Measurements from ENCODE around the gene CYP46A1. TPM values are rescaled to one million over a fixed set of nuclear protein-coding genes. Genes with fewer than 3 reads are reported as not detected.

CYP46A1 gene
- total and polyA plus RNA-seq, 4 donors = 0.14 to 0.92 (median 0.48) TPM

- H3K9me3 ChIP-seq (ENCODE audit: control insufficient read depth in 4 of 4, low read length in 3 of 4) = peaks cover 0 to 7% (median 2%) of the 10 kb centered on the region in 4 donors
- no peak overlapping the region for H3K4me3 ChIP-seq (ENCODE audit: low read depth in 1 of 3, low read length in 3 of 3)
- H3K9ac ChIP-seq (ENCODE audit: low read depth in 1 of 2, low read length in 2 of 2) = no peak overlapping the region
- WGBS = 97% methylated on average over 9 of the region's 9 CpGs
- no peak overlapping the region for H3K27ac ChIP-seq (ENCODE audit: low read depth in 1 of 2, low read length in 2 of 2)
- TF ChIP-seq REST (IDR thresholded peaks at IDR 0.05) (no peak), ATF3 (IDR thresholded peaks at IDR 0.05) (no peak), HNF4G (IDR thresholded peaks at IDR 0.05) (no peak), RAD21 (IDR thresholded peaks at IDR 0.05) (no peak), NR2F2 (IDR thresholded peaks at IDR 0.05) (no peak)
- H3K36me3 ChIP-seq (ENCODE audit: control insufficient read depth in 4 of 4, insufficient read depth in 3 of 4, low read depth in 1 of 4, low read length in 3 of 4) = no peaks in the 10 kb centered on the region
- no peak for DNase-seq (ENCODE audit: low spot score)
- H3K27me3 ChIP-seq (ENCODE audit: control insufficient read depth in 4 of 4, insufficient read depth in 4 of 4, low read length in 3 of 4) = no peaks in the 10 kb centered on the region
- peaks cover 2 to 18% (median 13%) of the 10 kb centered on the region in 4 donors for H3K4me1 ChIP-seq (ENCODE audit: control insufficient read depth in 4 of 4, insufficient read depth in 4 of 4, low read length in 3 of 4)
Observed at GRCh38 chr14:99674064-99674650, 9.9 kb upstream of the CYP46A1 start.

- TF ChIP-seq EGR1 (IDR thresholded peaks at IDR 0.05; ENCODE audit: low read depth in 2 of 2) = no peak
- TF ChIP-seq FOXA1 (IDR thresholded peaks at IDR 0.05) = no peak
- no peak for TF ChIP-seq YY1 (IDR thresholded peaks at IDR 0.05)
- TF ChIP-seq JUND (IDR thresholded peaks at IDR 0.05) = no peak
- TF ChIP-seq ZBTB33 (IDR thresholded peaks at IDR 0.05) = no peak
- no peak for TF ChIP-seq NR2F2 (IDR thresholded peaks at IDR 0.05)
- TF ChIP-seq, protein P1, sequence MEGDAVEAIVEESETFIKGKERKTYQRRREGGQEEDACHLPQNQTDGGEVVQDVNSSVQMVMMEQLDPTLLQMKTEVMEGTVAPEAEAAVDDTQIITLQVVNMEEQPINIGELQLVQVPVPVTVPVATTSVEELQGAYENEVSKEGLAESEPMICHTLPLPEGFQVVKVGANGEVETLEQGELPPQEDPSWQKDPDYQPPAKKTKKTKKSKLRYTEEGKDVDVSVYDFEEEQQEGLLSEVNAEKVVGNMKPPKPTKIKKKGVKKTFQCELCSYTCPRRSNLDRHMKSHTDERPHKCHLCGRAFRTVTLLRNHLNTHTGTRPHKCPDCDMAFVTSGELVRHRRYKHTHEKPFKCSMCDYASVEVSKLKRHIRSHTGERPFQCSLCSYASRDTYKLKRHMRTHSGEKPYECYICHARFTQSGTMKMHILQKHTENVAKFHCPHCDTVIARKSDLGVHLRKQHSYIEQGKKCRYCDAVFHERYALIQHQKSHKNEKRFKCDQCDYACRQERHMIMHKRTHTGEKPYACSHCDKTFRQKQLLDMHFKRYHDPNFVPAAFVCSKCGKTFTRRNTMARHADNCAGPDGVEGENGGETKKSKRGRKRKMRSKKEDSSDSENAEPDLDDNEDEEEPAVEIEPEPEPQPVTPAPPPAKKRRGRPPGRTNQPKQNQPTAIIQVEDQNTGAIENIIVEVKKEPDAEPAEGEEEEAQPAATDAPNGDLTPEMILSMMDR (IDR thresholded peaks at IDR 0.05; ENCODE audit: low read depth, low read length, missing input control) = no peak
- TF ChIP-seq HNF4G (IDR thresholded peaks at IDR 0.05) = no peak
- no peak for TF ChIP-seq SP1 (IDR thresholded peaks at IDR 0.05)
- no peak for TF ChIP-seq FOXA2 (IDR thresholded peaks at IDR 0.05)
- no peak for TF ChIP-seq REST (IDR thresholded peaks at IDR 0.05)
- TF ChIP-seq HNF4A (conservative IDR thresholded peaks at IDR 0.05) = no peak
- TF ChIP-seq RXRA (IDR thresholded peaks at IDR 0.05) = no peak
- TF ChIP-seq MAX (IDR thresholded peaks at IDR 0.05) = no peak
- TF ChIP-seq RAD21 (IDR thresholded peaks at IDR 0.05) = no peak
- TF ChIP-seq ATF3 (IDR thresholded peaks at IDR 0.05) = no peak
- TF ChIP-seq GABPA (IDR thresholded peaks at IDR 0.05 in 1 of 2, conservative IDR thresholded peaks at IDR 0.05 in 1 of 2) = no peak
- TF ChIP-seq TAF1 (conservative IDR thresholded peaks at IDR 0.05) = no peak
- H3K27me3 ChIP-seq (ENCODE audit: control insufficient read depth in 4 of 4, insufficient read depth in 4 of 4, low read length in 3 of 4) = no peaks in the 10 kb centered on the region
- H3K4me3 ChIP-seq (ENCODE audit: low read depth in 1 of 3, low read length in 3 of 3) = no peak overlapping the region
- no peak overlapping the region for H3K9ac ChIP-seq (ENCODE audit: low read depth in 1 of 2, low read length in 2 of 2)
- H3K9me3 ChIP-seq (ENCODE audit: control insufficient read depth in 4 of 4, low read length in 3 of 4) = peaks cover 0 to 7% (median 2%) of the 10 kb centered on the region in 4 donors
- no peak for DNase-seq (ENCODE audit: low spot score)
- WGBS = 63% methylated on average over 60 of the region's 60 CpGs
- H3K4me1 ChIP-seq (ENCODE audit: control insufficient read depth in 4 of 4, insufficient read depth in 4 of 4, low read length in 3 of 4) = peaks cover 2 to 18% (median 13%) of the 10 kb centered on the region in 4 donors
- H3K36me3 ChIP-seq (ENCODE audit: control insufficient read depth in 4 of 4, insufficient read depth in 3 of 4, low read depth in 1 of 4, low read length in 3 of 4) = no peaks in the 10 kb centered on the region
- H3K27ac ChIP-seq (ENCODE audit: low read depth in 1 of 2, low read length in 2 of 2) = no peak overlapping the region
Observed at GRCh38 chr14:99674776-99675381, 9.2 kb upstream of the CYP46A1 start.

Data from liver (tissue), 9 donors.